Measurements from ENCODE around the gene ARL15. TPM values are rescaled to one million over a fixed set of nuclear protein-coding genes. Genes with fewer than 3 reads are reported as not detected.

ARL15 gene
- total and polyA plus RNA-seq, 2 of the 8 experiments (the other 6 are each of a cell fraction or from before 2014, with no cell fraction given) = 9.9 to 21.2 TPM

- H3K23me2 ChIP-seq (ENCODE audit: low read depth, low read length) = no peaks in the 10 kb centered on the region
- H2BK20ac ChIP-seq (ENCODE audit: low read length) = no peak overlapping the region
- peaks cover 0 to 4% (median 3%) of the 10 kb centered on the region in 4 experiments; a peak in 4 of 7 replicates for H3K4me1 ChIP-seq (replicated peaks in 1 of 4; ENCODE audit: control insufficient read depth in 3 of 4, insufficient read depth in 4 of 4, low read length in 3 of 4)
- H2BK12ac ChIP-seq (ENCODE audit: low read depth, low read length) = no peak overlapping the region
- no peaks in the 10 kb centered on the region for H3K9me3 ChIP-seq (ENCODE audit: insufficient read depth in 2 of 2, low read depth in 1 of 2, low read length in 1 of 2)
- no peak overlapping the region for H4K91ac ChIP-seq (replicated peaks; ENCODE audit: insufficient read length, low read length)
- H3K9ac ChIP-seq (replicated peaks in 1 of 4; ENCODE audit: extremely low read depth in 1 of 4, low read depth in 3 of 4, low read length in 3 of 4) = no peak overlapping the region
- H4K8ac ChIP-seq (ENCODE audit: extremely low read depth, insufficient read depth, low read length) = no peak overlapping the region
- H3K23ac ChIP-seq (ENCODE audit: insufficient read length) = no peak overlapping the region
- POLR2A ChIA-PET (ENCODE audit: partially characterized antibody) = interaction anchor here (1.6 kb wide), 1 partner anchor 35 kb away, joined by 6 read pairs; the partner anchor contains the start of gene ARL15
- 97% methylated on average over 2 of the region's 2 CpGs; no CpG with 5 or more reads in 1 of the 2 experiments for WGBS, 2 experiments (ENCODE audit: extremely low coverage in 1 of 2, insufficient coverage in 1 of 2, insufficient read length in 1 of 2, insufficient replicate concordance in 2 of 2, low coverage in 1 of 2, low lambda C conversion rate in 2 of 2, missing lambda C conversion rate in 1 of 2)
- no peak overlapping the region for H3K27ac ChIP-seq (ENCODE audit: low read depth, low read length)
- H2BK5ac ChIP-seq (ENCODE audit: low read depth, low read length) = no peak overlapping the region
- H2AFZ ChIP-seq (ENCODE audit: low read length) = no peak overlapping the region
- CTCF ChIA-PET (ENCODE audit: partially characterized antibody) = interaction anchor here (1.2 kb wide), 1 partner anchor 31 kb away, joined by 4 read pairs; no protein-coding TSS in a partner anchor
- peaks cover 0 to 7% of the 10 kb centered on the region in 2 experiments; a peak in 3 of 4 replicates for H3K79me2 ChIP-seq (ENCODE audit: control insufficient read depth in 1 of 2, insufficient read depth in 2 of 2, low read length in 2 of 2)
- H3K4me2 ChIP-seq (ENCODE audit: insufficient read depth in 1 of 2, low read depth in 2 of 2, low read length in 2 of 2) = no peak overlapping the region
- H3K14ac ChIP-seq (ENCODE audit: insufficient read length) = no peak overlapping the region
- H2BK15ac ChIP-seq (ENCODE audit: low read length) = no peak overlapping the region
- H3K18ac ChIP-seq (ENCODE audit: extremely low read depth, low read length) = no peak overlapping the region
- no peak overlapping the region for H3K4me3 ChIP-seq (ENCODE audit: extremely low read depth in 1 of 4, insufficient read depth in 2 of 4, low read depth in 3 of 4, low read length in 4 of 4)
- no peak overlapping the region for H3K4ac ChIP-seq (replicated peaks; ENCODE audit: insufficient read length, low read depth, low read length)
- peaks cover 0 to 2% of the 10 kb centered on the region in 2 experiments for H4K20me1 ChIP-seq (replicated peaks in 1 of 2; ENCODE audit: control insufficient read depth in 1 of 2, insufficient read depth in 2 of 2, low read length in 2 of 2)
- DNase-seq (ENCODE audit: low read depth in 1 of 2, low spot score in 2 of 2) (no peak), FAIRE-seq (no peak)
- no peaks in the 10 kb centered on the region for H3K36me3 ChIP-seq (ENCODE audit: control insufficient read depth in 2 of 4, insufficient read depth in 4 of 4, low read length in 3 of 4)
- peaks cover 7% of the 10 kb centered on the region for H3K79me1 ChIP-seq (ENCODE audit: low read depth, low read length)
- no peak overlapping the region for H2BK120ac ChIP-seq (replicated peaks; ENCODE audit: low read depth, low read length)
- H3K27me3 ChIP-seq (replicated peaks in 1 of 4; ENCODE audit: control insufficient read depth in 3 of 4, extremely low read depth in 1 of 4, insufficient read depth in 3 of 4, low read length in 3 of 4) = no peaks in the 10 kb centered on the region
- no peak overlapping the region for H3K56ac ChIP-seq (replicated peaks; ENCODE audit: insufficient read length, low read depth, low read length)
- no peak overlapping the region for H4K5ac ChIP-seq (ENCODE audit: insufficient read length, low read depth, low read length)
- H2AK5ac ChIP-seq (ENCODE audit: low read depth, low read length) = no peak overlapping the region; the same call in 1 of the 2 replicates
- no peak for TF ChIP-seq HDAC6 (IDR thresholded peaks at IDR 0.05; ENCODE audit: low read depth, low read length)
- no peak for TF ChIP-seq RBBP5 (IDR thresholded peaks at IDR 0.05; ENCODE audit: borderline replicate concordance, low read depth, low read length)
- no peak for TF ChIP-seq YY1 (IDR thresholded peaks at IDR 0.05; ENCODE audit: low read depth, low read length)
- TF ChIP-seq TAF7 (optimal IDR thresholded peaks at IDR 0.05; ENCODE audit: borderline replicate concordance, low read depth, low read length) = no peak
- no peak for TF ChIP-seq ASH2L (IDR thresholded peaks at IDR 0.05; ENCODE audit: low read length)
- no peak for TF ChIP-seq CHD1 (IDR thresholded peaks at IDR 0.05; ENCODE audit: low read depth, low read length)
- no peak for TF ChIP-seq BCL11A (IDR thresholded peaks at IDR 0.05; ENCODE audit: low read depth in 2 of 2, low read length in 2 of 2)
- TF ChIP-seq NANOG (IDR thresholded peaks at IDR 0.05; ENCODE audit: insufficient read depth, low read depth, low read length, poor library complexity, severe bottlenecking) = no peak
- no peak for TF ChIP-seq GTF2F1 (IDR thresholded peaks at IDR 0.05; ENCODE audit: borderline replicate concordance, low read depth, low read length)
These were observed 35.4 kb downstream of the ARL15 start for GRCh38 chr5:54274944-54275343.

Data from H1 (cell line).